ENCODE results near the gene USP38.
"Not testable (repeated sequence)": the region's sequence is repeated elsewhere in the genome, so short reads cannot be mapped to it uniquely, and the experiment has no call there.

Gene USP38

DNA sequence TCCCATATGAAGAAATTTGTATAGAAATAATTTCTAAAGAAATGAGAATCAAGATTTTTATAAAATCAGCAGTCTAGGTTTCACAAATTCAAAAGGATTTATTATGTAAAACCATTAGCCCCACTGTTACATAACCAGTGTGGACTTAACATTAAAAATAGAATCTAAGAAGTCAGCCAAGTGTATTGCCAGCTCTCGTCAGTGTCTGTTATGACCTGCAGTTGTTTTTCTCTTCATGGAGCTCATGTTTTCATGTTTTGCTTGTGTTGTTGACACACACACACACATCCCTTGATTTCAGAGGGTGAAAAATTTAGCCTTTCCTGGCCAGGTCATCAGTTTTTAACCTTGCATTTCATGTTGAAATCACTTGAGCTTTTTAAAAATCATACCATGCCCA lies 39.5 kb downstream of the USP38 start:
- DNase-seq: no peak

DNA sequence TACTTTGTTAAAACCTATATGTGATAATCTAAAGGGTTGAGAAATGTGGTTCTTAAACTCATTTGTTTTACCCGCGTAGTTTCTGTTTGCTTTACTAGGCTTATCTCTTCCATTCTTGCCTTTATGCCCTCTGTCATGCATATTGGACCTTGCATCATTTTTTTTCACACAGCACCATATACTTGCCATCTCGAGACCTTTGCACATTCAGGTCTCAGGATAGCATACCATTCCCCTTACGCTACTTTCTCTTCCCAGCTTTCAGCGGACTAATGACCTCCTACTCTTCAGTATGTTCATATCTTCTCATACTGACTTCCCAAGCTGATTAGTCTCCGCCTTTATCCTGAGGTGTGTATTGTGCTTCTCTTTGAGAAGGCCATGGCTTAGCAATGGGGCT lies 40.5 kb downstream of the USP38 start:
- no peak for DNase-seq

DNA sequence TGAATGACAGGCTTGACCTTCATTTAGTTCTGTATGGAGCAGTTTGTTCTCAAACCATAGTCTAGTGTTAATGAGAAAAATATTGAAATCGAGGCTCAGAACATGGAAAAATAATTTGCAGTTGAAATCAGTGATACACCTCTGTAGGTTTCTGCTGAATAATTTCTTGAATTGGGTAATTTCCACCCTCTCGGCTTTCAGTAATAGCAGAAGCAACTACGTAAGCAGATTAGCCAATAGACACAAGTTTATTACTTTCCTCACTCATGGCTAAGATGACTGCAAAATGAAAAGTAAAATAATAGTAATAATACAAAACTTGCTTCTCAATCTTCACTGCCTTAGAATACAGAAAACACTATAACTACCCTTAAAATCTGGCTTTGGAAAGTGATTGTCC lies 46.0 kb downstream of the USP38 start:
- no peak for DNase-seq

DNA sequence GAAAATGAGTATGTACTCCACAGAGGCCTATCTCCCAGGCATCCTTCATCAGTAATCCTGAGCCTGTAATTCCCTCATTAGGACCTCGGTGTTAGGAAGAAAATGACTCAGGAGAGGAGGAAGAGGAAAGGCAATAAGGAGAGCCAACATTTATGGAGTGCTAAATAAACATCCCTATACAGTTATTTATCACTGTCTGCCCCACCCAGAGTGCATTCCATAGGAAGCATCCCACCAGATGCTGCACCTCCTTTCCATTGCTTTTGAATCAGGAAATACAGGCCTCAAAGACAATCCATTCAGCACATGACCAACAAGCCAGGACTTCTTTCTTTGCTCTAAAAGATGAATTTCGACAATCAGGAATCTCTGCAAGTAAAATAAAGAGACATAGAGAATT lies 47.6 kb downstream of the USP38 start:
- no peak for DNase-seq

DNA sequence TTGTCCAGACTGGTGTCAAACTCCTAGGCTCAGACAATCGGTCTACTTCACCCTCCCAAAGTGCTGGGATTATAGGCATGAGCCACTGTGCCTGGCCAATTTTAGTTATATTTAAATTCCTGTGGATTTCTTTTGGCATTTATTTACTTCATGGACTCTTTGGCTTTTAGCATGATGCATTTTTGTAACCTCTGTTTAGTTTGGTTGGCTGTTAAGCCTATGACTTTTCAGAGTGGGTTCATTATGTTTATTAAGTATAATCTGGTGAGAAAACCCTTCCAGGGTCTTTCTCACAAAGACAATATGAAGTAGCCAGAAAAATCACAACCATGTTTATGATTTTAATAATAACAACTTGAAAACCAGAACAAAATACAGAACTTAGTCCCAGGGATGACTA lies 49.4 kb downstream of the USP38 start:
- no peak for DNase-seq

DNA sequence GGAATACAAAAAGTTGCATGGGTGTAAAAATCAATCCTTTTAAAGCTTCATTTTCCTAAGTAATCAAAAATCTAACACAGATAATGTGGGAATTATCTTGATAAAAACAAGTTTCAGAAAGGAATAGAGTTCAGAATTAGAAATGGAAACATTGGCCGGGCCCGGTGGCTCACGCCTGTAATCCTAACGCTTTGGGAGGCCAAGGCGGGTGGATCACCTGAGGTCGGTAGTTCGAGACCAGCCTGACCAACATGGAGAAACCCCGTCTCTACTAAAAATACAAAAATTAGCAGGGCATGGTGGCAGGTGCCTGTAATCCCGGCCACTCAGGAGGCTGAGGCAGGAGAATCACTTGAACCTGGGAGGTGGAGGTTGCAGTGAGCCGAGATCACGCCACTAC lies 52.5 kb downstream of the USP38 start:
- not testable (repeated sequence) for DNase-seq

DNA sequence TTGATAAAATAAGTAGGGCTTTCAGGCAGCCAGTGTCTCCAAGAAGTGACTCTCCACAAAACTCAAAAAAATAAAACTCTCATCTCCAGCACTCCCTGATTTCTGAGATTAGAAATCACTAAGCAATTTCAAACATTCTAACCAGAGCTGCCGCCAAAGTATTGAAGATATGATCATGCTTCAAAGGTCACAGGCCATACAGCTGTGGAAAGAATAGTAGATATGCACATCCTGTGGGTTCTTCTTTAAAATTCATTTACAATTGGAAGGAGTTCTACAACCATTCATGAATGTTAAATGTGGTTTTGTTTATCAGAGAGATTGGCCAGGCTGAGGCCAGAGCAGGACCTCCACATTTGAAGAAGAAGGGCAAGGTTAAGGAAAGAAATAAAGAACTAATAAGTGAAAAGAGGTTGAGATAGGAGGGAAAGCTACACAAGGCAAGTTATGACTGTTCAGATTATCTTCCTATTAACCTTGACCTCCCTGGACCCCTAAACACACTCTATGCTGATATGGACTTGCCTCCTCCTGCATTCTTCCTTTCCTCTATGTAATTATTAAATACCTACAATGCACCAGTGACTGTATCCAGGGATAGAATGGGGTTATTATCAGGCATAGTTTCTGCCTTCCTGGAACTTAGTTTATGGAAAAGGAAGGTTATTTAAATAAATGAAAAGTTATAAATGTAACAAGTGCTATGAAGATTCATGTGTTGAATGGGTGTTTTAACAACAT lies 56.4 kb downstream of the USP38 start:
- no peak for DNase-seq

DNA sequence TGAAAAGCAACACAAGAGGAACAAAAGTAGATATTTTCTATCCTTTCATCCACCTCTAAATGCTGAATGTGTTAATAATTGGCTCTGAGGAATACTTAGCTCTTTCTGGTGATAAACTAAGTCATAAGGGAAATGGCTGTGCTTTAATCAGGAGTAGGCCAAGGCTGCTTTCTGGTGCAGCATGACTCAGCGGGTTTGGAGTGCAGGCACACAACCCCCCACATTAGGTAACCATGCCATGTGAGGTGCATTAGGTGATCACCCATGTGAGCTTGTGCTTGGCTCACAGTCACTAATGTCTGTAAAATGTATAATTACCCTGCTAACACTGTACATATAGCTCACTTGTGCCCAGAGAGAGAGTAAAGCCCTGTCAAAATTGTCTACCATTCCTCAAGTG lies 57.2 kb downstream of the USP38 start:
- DNase-seq: no peak

DNA sequence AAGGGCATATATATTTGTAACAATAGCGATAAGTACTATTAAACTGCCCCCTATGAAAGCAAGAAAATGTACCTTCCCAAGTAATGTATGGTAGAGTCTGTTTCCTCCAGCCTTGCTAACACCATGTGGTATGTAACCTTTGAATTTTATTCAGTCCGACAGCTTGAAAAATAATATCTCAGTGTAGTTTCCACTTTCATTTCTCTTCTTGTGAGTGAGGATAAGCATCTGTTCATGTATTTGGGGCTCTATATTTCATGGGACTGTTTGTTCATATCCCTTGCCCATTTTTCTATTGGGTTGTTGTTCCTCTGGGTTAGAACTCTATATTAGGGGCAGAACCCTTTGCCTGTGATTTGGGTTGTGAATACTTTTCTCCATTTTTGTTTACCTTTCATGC lies 58.3 kb downstream of the USP38 start:
- DNase-seq: no peak

DNA sequence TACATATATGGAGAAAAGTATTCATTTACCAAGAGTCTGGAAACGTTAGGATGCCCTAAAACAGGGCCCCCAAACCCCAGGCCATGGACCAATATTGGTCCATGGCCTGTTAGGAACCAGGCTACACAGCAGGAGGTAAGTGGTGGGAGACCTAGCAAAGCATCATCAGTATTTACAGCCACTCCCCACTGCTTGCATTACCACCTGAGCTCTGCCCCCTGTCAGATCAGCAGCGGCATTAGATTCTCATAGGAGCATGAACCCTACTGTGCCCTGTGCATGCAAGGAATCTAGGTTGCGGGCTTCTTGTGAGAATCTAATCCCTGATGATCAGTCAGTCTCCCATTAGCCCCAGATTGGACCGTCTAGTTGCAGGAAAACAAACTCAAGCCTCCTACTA lies 62.3 kb downstream of the USP38 start:
- DNase-seq: no peak

DNA sequence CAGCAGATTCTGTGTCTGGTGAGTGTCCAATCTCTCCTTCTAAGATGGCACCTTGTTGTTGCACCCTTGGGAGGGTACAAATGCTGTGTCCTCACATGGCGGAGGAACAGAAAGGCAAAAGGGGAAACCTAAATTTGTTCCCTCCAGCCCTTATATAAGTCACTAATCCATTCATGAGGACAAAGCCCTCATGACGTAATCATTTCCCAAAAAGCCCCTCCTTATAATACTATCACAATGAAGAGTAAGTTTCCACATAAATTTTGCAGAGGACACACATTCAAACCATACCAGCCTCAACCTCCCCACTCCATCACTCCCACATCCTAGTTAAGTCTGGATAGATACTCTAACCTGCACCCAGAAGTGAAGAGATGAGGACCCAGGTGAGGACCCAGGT lies 63.1 kb downstream of the USP38 start:
- no peak for DNase-seq

DNA sequence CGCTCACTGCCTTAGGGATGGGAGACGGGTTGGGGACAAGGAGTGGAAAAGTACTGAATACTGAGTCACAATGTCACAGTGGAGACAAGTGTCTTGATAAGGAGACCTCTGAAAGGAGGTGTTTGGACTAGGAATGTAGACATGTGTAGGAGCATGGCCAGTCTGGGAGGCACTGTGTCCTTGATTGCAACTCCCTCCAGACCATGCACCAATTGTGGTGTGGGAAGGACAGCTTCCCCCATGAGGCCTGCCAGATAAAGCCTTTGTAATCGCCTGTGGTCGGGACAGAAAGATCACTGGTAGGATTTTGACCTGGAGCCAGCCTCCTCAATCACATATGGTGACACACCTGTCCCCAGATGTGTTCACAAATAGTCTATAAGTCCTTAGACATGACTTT lies 64.1 kb downstream of the USP38 start:
- no peak for DNase-seq

DNA sequence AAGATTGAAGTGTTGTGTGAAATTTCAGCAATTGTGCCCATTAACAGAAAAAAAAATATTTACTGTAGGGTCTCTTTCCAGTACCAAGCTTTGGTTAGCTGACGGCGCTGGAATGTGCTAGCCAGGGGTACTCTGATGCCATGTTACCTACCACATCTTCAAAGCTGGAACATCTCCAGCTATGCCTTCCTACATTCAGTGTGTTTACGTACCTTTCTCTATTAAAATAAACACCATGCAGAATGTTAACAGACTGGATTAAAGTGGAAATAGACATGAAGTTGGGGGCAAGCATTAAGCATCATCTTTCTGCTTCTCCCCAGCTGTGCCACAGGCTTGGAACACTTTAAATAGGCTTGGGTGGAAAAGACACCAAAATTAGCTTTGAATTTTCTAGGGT lies 65.9 kb downstream of the USP38 start:
- no peak for DNase-seq

DNA sequence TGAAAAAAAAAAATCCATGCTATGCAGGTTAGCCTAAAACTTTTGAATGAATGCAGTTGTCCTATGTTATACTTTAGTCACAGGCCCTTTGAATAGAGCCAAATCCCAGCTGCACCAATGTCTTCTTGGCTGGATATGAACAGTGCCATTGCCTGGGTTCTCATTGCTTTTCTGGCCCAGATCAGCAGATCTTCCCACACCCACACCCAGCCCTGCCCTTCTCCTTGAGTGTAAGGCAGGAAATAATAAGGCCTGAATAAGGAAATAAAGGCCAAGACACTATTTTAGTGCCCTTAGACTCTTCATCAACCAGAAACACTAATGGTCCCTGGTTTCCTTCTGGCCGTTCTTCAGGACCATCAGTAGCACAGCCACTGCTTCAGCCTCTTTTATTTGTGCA lies 66.6 kb downstream of the USP38 start:
- no peak for DNase-seq

DNA sequence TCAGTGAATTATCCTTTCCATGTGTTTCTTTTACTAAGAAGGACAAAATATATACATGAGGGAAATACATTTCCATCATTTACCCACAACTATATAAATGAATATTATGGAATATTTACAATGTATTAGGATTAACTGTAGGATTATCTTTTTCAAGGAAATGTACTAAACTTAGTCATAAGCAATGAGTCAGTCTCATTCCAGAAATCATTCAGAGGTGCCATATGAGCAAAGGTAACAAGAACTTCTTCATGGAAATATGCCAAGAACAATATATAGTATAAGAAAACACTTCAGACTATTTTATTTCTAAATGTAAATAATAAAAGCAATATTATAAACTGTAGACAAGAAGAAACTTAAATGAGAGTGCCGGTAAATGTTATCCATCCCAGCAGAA lies 67.1 kb downstream of the USP38 start:
- DNase-seq: no peak

DNA sequence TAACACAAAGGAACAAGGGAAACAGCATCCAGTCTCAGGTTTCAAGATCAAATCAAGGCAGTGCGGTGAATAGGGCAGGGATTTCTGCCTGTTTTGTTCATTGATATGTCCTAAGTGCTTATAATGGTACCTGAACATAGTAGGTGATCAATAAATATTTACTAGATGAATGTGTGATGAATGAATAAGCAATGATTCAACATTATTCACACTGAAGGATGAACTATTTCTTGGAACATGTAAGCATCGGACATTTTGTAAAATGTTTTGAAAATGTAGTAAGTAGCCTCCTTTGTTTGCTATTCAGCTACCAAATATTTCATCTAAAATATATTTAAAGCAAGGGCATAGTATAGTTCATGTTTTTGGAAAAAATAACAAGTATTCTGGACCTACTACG lies 67.8 kb downstream of the USP38 start:
- no peak for DNase-seq

DNA sequence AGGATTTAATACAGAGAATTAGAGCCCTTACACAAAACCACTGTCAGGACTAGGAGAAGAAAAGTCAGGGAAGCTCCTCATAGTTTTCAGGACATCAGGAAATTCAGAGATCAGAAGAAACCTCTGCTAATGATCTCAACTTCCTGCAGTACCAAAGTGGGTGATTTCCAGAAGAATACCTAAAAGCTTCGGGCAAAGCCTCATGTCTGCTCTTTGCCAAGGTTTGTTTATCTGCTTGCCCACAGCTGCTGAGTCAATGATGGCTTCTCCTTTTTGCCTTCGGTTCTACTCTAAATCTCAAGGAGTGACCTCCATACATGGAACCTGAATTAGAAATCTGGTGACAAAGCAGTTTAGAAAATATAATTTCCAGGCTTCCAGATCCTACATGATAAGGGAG lies 68.4 kb downstream of the USP38 start:
- no peak for DNase-seq

DNA sequence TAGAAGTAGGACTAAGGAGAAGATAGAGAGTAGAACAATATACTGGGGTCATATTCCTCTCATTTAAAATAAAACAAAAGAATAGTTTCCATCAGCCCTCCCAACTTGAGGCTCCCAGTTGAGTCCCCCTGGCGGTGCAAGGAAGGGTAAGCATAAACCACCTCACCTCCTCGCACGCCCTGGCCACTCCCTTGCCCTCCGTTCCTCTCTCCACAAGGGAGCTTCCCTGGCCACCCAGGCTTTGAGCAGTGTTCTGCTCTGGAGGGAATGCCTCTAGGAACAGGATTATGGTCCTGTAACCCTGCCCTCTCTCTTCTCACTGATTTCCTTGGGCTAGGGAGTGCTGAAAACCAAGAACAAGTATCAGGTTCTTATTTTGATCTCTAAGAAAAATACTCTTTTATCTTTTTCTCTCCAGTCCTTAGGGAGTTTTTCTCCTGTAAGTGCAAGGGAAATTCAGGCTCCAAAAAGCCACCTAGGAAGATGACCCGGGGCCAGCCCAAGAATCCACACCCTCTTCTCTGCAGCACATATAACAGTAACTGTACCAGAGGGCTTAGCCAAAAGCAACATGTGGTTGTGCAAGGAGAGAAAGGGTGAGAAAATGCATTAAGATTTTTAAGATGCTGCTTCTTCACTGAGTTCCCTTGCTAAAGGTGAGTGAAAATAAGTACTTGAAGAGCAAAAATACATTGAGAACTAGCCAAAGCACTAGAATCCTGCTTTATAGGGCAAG lies 69.9 kb downstream of the USP38 start:
- DNase-seq: no peak

DNA sequence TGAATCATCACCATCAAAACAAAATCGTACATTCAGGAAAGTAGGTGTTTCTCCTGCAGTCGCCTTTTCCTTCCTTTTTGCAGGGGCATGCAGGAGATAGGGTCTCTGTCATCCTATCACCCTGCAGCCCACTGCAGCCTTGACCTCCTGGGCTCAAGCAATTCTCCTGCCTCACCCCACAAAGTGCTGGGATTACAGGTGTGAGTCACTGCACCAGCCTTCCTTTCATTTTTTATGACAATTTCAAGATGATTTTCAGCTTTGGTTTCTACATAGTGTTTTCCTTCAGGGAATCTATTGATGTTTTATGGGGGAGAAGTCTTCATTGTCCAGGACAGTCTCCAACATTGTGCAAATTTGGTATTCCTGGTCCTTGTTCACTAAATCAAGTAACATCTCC lies 71.7 kb downstream of the USP38 start:
- no peak for DNase-seq

DNA sequence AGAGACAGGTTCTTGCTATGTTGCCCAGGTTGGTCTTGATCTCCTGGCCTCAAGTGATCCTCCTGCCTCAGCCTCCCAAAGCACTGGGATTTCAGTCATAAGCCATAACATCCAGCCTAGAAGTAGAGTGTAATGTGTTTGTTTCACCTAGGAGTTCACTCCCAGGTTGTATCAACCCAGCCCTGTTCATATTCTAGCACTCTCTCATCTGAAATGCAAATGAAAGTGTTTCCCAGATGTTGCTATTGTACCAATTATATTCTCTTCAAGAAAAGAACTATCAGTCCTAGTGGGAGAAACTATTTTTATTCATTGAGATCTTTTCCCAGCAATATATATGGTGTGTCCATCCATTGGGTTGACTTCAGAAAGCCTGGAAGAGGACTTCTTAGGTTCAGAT lies 72.6 kb downstream of the USP38 start:
- no peak for DNase-seq

DNA sequence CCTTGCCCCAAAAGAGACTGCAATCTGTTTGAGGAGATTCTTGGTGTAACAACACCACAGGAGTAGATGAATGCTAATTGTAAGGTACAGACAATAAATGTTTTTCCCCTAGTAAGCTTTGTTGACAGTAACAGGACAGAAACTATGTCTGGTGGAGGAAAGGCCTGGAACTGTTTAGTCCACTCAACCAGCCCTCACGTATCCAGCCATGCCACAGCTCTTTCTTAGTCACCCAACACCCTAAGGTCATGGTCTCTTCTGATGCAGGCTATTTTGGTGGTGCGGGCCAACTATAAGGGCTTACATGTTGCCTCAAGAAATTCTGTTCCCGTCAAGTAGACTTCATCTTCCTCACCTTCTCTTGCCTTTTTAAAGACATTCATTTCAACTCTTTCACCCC lies 76.0 kb downstream of the USP38 start:
- DNase-seq: no peak

DNA sequence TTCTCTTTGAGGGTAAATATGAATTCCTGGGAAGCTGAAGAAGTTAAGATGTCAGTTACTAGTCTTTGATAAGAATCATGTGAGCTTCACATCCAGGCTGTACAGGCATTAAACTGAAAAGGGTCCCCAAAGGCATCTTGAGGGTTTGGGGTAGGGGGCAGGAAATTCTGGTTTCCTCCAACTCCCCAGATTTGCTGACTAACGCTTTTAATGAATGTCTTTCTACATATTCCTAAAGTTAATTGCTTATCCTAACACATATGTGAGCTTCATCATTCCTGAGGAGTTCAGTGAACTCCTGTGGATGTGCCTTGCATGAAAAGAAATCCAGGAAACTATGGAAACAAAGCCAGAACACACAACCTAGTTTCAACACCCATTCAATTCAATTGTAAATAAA lies 78.1 kb downstream of the USP38 start:
- DNase-seq: no peak

DNA sequence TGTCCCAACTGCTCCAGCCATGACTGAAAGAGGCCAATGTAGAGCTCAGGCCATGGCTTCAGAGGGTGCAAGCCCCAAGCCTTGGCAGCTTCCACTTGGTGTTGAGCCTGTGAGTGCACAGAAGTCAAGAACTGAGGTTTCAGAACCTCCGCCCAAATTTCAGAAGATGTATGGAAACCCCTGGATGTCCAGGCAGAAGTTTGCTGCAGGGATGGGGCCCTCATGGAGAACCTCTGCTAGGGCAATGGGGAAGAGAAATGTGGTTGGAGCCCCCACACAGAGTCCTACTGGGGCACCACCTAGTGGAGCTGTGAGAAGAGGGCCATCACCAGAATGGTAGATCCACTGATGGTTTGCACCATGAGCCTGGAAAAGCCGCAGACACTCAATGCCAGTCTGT lies 83.0 kb downstream of the USP38 start:
- DNase-seq: not testable (repeated sequence)

DNA sequence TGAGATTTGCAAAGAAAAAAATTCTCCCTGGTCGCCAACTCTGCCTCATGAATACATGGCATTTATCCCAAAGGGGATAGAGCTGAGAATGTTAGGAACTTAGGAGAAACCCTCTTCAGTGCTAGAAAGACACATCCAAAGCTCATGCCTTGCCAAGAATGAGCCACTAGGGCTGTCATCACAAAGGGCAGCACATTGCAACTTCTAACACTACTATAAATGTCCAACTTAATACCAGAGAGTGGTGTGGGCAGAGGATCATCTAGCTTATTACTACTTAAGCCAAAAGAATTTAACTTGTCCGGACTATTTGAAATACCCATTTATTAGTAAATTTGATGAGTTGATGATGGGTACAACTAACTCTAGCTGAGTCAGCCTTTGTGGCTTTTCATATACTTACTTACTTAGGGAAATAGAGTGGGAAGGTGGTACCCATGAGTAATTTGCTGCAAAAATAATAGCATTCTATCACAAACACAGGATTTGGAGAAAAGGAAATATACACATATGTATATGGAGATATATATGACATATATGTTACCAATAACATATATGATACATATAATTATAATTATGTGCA lies 85.6 kb downstream of the USP38 start:
- DNase-seq: no peak

All from NCI-H510A treated with DMSO at 0.1 percent for 48 hours (cell line).